ENCODE data around the gene TUBB2B. TPM values are rescaled to one million over a fixed set of nuclear protein-coding genes. Genes with fewer than 3 reads are reported as not detected.

TUBB2B gene
- polyA plus RNA-seq, 3 donors = 0.15 to 3.5 TPM; not detected in 1

- Histone ChIP-seq H2AFZ (ENCODE audit: insufficient read depth, low read depth, low read length, poor library complexity, severe bottlenecking) (no peak overlapping the region), H3K36me3 (replicated peaks in 1 of 2; ENCODE audit: control insufficient read depth in 1 of 2, insufficient read depth in 2 of 2, low read length in 2 of 2) (no peaks in the 10 kb centered on the region), H3K4me3 (replicated peaks in 1 of 3; ENCODE audit: low read depth in 2 of 3, low read length in 3 of 3) (no peak overlapping the region), H3K4me2 (replicated peaks; ENCODE audit: extremely low read depth, low read length, poor library complexity, severe bottlenecking) (no peak overlapping the region), H3K27me3 (ENCODE audit: control insufficient read depth in 2 of 2, insufficient read depth in 2 of 2, low read length in 2 of 2) (peaks cover 0 to 18% of the 10 kb centered on the region in 2 donors), H3K9ac (ENCODE audit: insufficient read depth, low read length, poor library complexity, severe bottlenecking) (no peak overlapping the region), H3K9me3 (replicated peaks in 1 of 2; ENCODE audit: control insufficient read depth in 1 of 2, insufficient read depth in 1 of 2, low read length in 2 of 2) (no peaks in the 10 kb centered on the region), H3K79me2 (ENCODE audit: insufficient read depth, low read length) (no peaks in the 10 kb centered on the region), H3K27ac (ENCODE audit: low read depth in 1 of 2, low read length in 2 of 2) (no peak overlapping the region), H4K20me1 (ENCODE audit: insufficient read depth, low read length) (no peaks in the 10 kb centered on the region), H3K4me1 (ENCODE audit: control insufficient read depth in 1 of 2, insufficient read depth in 2 of 2, low read length in 2 of 2) (no peaks in the 10 kb centered on the region)
- 100% methylated on average over 1 of the region's 5 CpGs for WGBS (ENCODE audit: insufficient coverage)
- peaks cover 19 to 38% (median 21%) of the 10 kb centered on the region in 3 donors for H3K27me3 Mint-ChIP-seq (ENCODE audit: low read depth in 3 of 3)
- H3K9me3 Mint-ChIP-seq = no peaks in the 10 kb centered on the region
- peak overlapping the region in 1 of 7 donors; percentile 62 for H3K27ac Mint-ChIP-seq
- H3K4me1 Mint-ChIP-seq = peaks cover 3% of the 10 kb centered on the region
- no peak for DNase-seq
- no peaks in the 10 kb centered on the region for H3K36me3 Mint-ChIP-seq
- no peak overlapping the region for H3K4me3 Mint-ChIP-seq
- intact Hi-C loops (cut with micrococcal nuclease) = no loop called here
- TF ChIP-seq CTCF (IDR thresholded peaks at IDR 0.05) = no peak
These were observed 15.8 kb downstream of the TUBB2B start for GRCh38 chr6:3211681-3212080.

- Histone ChIP-seq H3K27me3 (ENCODE audit: control insufficient read depth in 2 of 2, insufficient read depth in 2 of 2, low read length in 2 of 2) (peaks cover 0 to 12% of the 10 kb centered on the region in 2 donors), H3K27ac (ENCODE audit: low read depth in 1 of 2, low read length in 2 of 2) (no peak overlapping the region), H3K79me2 (ENCODE audit: insufficient read depth, low read length) (no peaks in the 10 kb centered on the region), H3K4me3 (replicated peaks in 1 of 3; ENCODE audit: low read depth in 2 of 3, low read length in 3 of 3) (no peak overlapping the region), H3K9ac (ENCODE audit: insufficient read depth, low read length, poor library complexity, severe bottlenecking) (no peak overlapping the region), H3K36me3 (replicated peaks in 1 of 2; ENCODE audit: control insufficient read depth in 1 of 2, insufficient read depth in 2 of 2, low read length in 2 of 2) (no peaks in the 10 kb centered on the region), H3K9me3 (replicated peaks in 1 of 2; ENCODE audit: control insufficient read depth in 1 of 2, insufficient read depth in 1 of 2, low read length in 2 of 2) (no peaks in the 10 kb centered on the region), H3K4me2 (replicated peaks; ENCODE audit: extremely low read depth, low read length, poor library complexity, severe bottlenecking) (no peak overlapping the region), H2AFZ (ENCODE audit: insufficient read depth, low read depth, low read length, poor library complexity, severe bottlenecking) (no peak overlapping the region), H3K4me1 (ENCODE audit: control insufficient read depth in 1 of 2, insufficient read depth in 2 of 2, low read length in 2 of 2) (no peaks in the 10 kb centered on the region), H4K20me1 (ENCODE audit: insufficient read depth, low read length) (no peaks in the 10 kb centered on the region)
- no peak for TF ChIP-seq CTCF (IDR thresholded peaks at IDR 0.05)
- intact Hi-C loops (cut with micrococcal nuclease) = no loop called here
- H3K36me3 Mint-ChIP-seq = no peaks in the 10 kb centered on the region
- DNase-seq = no peak
- H3K9me3 Mint-ChIP-seq = no peaks in the 10 kb centered on the region
- no peak overlapping the region for H3K27ac Mint-ChIP-seq
- peaks cover 7% of the 10 kb centered on the region for H3K4me1 Mint-ChIP-seq
- H3K4me3 Mint-ChIP-seq = no peak overlapping the region
- H3K27me3 Mint-ChIP-seq (ENCODE audit: low read depth in 3 of 3) = peaks cover 15 to 29% (median 21%) of the 10 kb centered on the region in 3 donors
- WGBS (ENCODE audit: insufficient coverage) = 86% methylated on average over 6 of the region's 9 CpGs
These were observed 17.3 kb downstream of the TUBB2B start for GRCh38 chr6:3210024-3210610.

Data from CD14-positive monocyte (primary cell).